Sigmoid colon (tissue), 7 donors: ENCODE results near the gene DNAI1. TPM values are rescaled to one million over a fixed set of nuclear protein-coding genes. Genes with fewer than 3 reads are reported as not detected.

Experiments
- DNase-seq: peaks from one replicate; pipeline ENCODE4 v3.0.0-alpha.2; 2019
- H3K27ac ChIP-seq, 4 donors: fragments of 200-600 bp; sonication (generic); one replicate each; pipeline ENCODE4 v1.5.1; 2016 to 2019; ENCODE audit warnings: mild to moderate bottlenecking in 1 of 4
- H3K27me3 ChIP-seq, 3 donors: fragments of 200-600 bp; sonication (generic); one replicate each; pipeline ENCODE4 v1.5.1; 2019; ENCODE audit warnings: mild to moderate bottlenecking in 1 of 3
- H3K36me3 ChIP-seq, 4 donors: fragments of 200-600 bp; sonication (generic); one replicate each; pipeline ENCODE4 v1.5.1; 2016 to 2019
- H3K4me1 ChIP-seq, 4 donors: fragments of 200-600 bp; sonication (generic); one replicate each; pipeline ENCODE4 v1.5.1; 2017 to 2019
- H3K4me3 ChIP-seq, 4 donors: fragments of 200-600 bp; sonication (generic); one replicate each; pipeline ENCODE4 v1.5.1; 2017 to 2019; ENCODE audit warnings: mild to moderate bottlenecking in 2 of 4, moderate library complexity in 1 of 4
- H3K9me3 ChIP-seq, 4 donors: fragments of 200-600 bp in 3 of 4; sonication (generic) in 3 of 4; one replicate each; pipeline versions ENCODE4 v1.5.1 to v1.6.1; 2013 to 2019
- CTCF ChIP-seq, 4 experiments: fragments of 450-650 bp in 3 of 4; fragments of 200-600 bp in 1 of 4; IDR thresholded peaks; one replicate each; pipeline ENCODE4 v1.5.1; 2016 to 2019; ENCODE audit warnings: antibody characterized with exemption in 4 of 4, mild to moderate bottlenecking in 3 of 4, moderate library complexity in 2 of 4
- EP300 ChIP-seq, 4 donors: sonication (generic); formaldehyde crosslinking; IDR thresholded peaks; one replicate each; pipeline ENCODE4 v1.6.1; 2017; ENCODE audit warnings: antibody characterized with exemption in 4 of 4
- POLR2A ChIP-seq, 2 donors: fragments of 450-650 bp; IDR thresholded peaks; one replicate each; pipeline ENCODE4 v1.6.1; 2016; ENCODE audit warnings: antibody characterized with exemption in 2 of 2, mild to moderate bottlenecking in 2 of 2, moderate library complexity in 2 of 2
- POLR2AphosphoS5 ChIP-seq, 4 donors: sonication (generic); formaldehyde crosslinking; IDR thresholded peaks; one replicate each; pipeline ENCODE4 v1.6.1; 2017; ENCODE audit warnings: antibody characterized with exemption in 4 of 4
- WGBS, 2 donors: extraction: QIAGEN DNeasy Blood & Tissue Kit; methylation state at CpG; one replicate each; pipeline ENCODE4 v1.1.7; 2013; 5-methylcytosine and 5-hydroxymethylcytosine counted together
- intact Hi-C: fragments of 100-400 bp; cut with DNase I; formaldehyde crosslinking; loops from one replicate; pipeline ENCODE4 v1.15.1; 2023
- polyA plus RNA-seq, 3 donors: library from polyadenylated mRNA; stranded (reverse); fragments of 200-250 nt; gene quantifications; one replicate each; pipeline ENCODE4 v1.2.3, GENCODE V29; 2013
- total RNA-seq, 4 donors: library from RNA; depleted of rRNA; stranded (reverse); fragments of >200 nt; gene quantifications; one replicate each; pipeline ENCODE4 v1.1.0, GENCODE V29; 2016
- donor health status: healthy with polysubstance abuse.
- donor health status: Bipolar disorder and iron deficiency.
- donor health status: healthy.

The DNAI1 gene
- total and polyA plus RNA-seq, 7 donors, result under 0.01 to 0.01 TPM; not detected in 5

GRCh38 chr9:34490360-34490759 lies 31.8 kb downstream of the DNAI1 start:
- Histone ChIP-seq H3K4me3 (no peak overlapping the region), H3K27ac (no peak overlapping the region), H3K27me3 (peaks cover 0 to 6% (median 0%) of the 10 kb centered on the region in 3 donors), H3K36me3 (no peaks in the 10 kb centered on the region), H3K9me3 (no peaks in the 10 kb centered on the region), H3K4me1 (no peaks in the 10 kb centered on the region)
- TF ChIP-seq CTCF (IDR thresholded peaks at IDR 0.05) (no peak), POLR2AphosphoS5 (IDR thresholded peaks at IDR 0.05) (no peak), EP300 (IDR thresholded peaks at IDR 0.05) (no peak), POLR2A (IDR thresholded peaks at IDR 0.05) (no peak)
- no peak for DNase-seq
- intact Hi-C loops, result no loop called here
- 67 to 89% methylated on average over 1 of the region's 1 CpG for WGBS, 2 donors

GRCh38 chr9:34490760-34491159 lies 32.2 kb downstream of the DNAI1 start:
- no peak for DNase-seq
- TF ChIP-seq POLR2AphosphoS5 (IDR thresholded peaks at IDR 0.05) (no peak), EP300 (IDR thresholded peaks at IDR 0.05) (no peak), CTCF (IDR thresholded peaks at IDR 0.05) (no peak), POLR2A (IDR thresholded peaks at IDR 0.05) (no peak)
- peaks cover 0 to 6% (median 0%) of the 10 kb centered on the region in 3 donors for H3K27me3 ChIP-seq
- H3K9me3 ChIP-seq, result no peaks in the 10 kb centered on the region
- no peak overlapping the region for H3K27ac ChIP-seq
- H3K36me3 ChIP-seq, result no peaks in the 10 kb centered on the region
- no peak overlapping the region for H3K4me3 ChIP-seq
- intact Hi-C loops, result no loop called here
- H3K4me1 ChIP-seq, result no peaks in the 10 kb centered on the region
- WGBS, 2 donors, result 67 to 69% methylated on average over 3 of the region's 3 CpGs

- peaks cover 0 to 6% (median 0%) of the 10 kb centered on the region in 3 donors for H3K27me3 ChIP-seq
- H3K4me3 ChIP-seq, result no peak overlapping the region
- WGBS, 2 donors, result 47 to 55% methylated on average over 2 of the region's 2 CpGs
- no peaks in the 10 kb centered on the region for H3K36me3 ChIP-seq
- H3K9me3 ChIP-seq, result no peaks in the 10 kb centered on the region
- H3K4me1 ChIP-seq, result no peaks in the 10 kb centered on the region
- no peak for DNase-seq
- no peak overlapping the region for H3K27ac ChIP-seq
- TF ChIP-seq POLR2AphosphoS5 (IDR thresholded peaks at IDR 0.05) (no peak), CTCF (IDR thresholded peaks at IDR 0.05) (no peak), EP300 (IDR thresholded peaks at IDR 0.05) (no peak), POLR2A (IDR thresholded peaks at IDR 0.05) (no peak)
- intact Hi-C loops, result no loop called here
These were observed 33.0 kb downstream of the DNAI1 start for GRCh38 chr9:34491596-34491995.

- no peaks in the 10 kb centered on the region for H3K9me3 ChIP-seq
- intact Hi-C loops, result no loop called here
- H3K27ac ChIP-seq, result no peak overlapping the region
- peaks cover 0 to 6% (median 0%) of the 10 kb centered on the region in 3 donors for H3K27me3 ChIP-seq
- no peak for TF ChIP-seq POLR2A (IDR thresholded peaks at IDR 0.05)
- no peak for TF ChIP-seq CTCF (IDR thresholded peaks at IDR 0.05)
- no peak for TF ChIP-seq EP300 (IDR thresholded peaks at IDR 0.05)
- TF ChIP-seq POLR2AphosphoS5 (IDR thresholded peaks at IDR 0.05), result no peak
- DNase-seq, result no peak
- no peaks in the 10 kb centered on the region for H3K36me3 ChIP-seq
- no peak overlapping the region for H3K4me3 ChIP-seq
- WGBS, 2 donors, result 7 to 41% methylated on average over 2 of the region's 2 CpGs
- H3K4me1 ChIP-seq, result no peaks in the 10 kb centered on the region
These were observed 33.4 kb downstream of the DNAI1 start for GRCh38 chr9:34492051-34492450.

GRCh38 chr9:34493972-34494535 lies 35.4 kb downstream of the DNAI1 start:
- H3K36me3 ChIP-seq, result no peaks in the 10 kb centered on the region
- no peaks in the 10 kb centered on the region for H3K9me3 ChIP-seq
- peaks cover 0 to 6% (median 0%) of the 10 kb centered on the region in 3 donors for H3K27me3 ChIP-seq
- no peak overlapping the region for H3K4me3 ChIP-seq
- no peaks in the 10 kb centered on the region for H3K4me1 ChIP-seq
- TF ChIP-seq POLR2A (IDR thresholded peaks at IDR 0.05), result no peak
- no peak for TF ChIP-seq CTCF (IDR thresholded peaks at IDR 0.05)
- no peak for TF ChIP-seq POLR2AphosphoS5 (IDR thresholded peaks at IDR 0.05)
- no peak for TF ChIP-seq EP300 (IDR thresholded peaks at IDR 0.05)
- no peak overlapping the region for H3K27ac ChIP-seq
- 35 to 37% methylated on average over 8 of the region's 8 CpGs for WGBS, 2 donors
- no peak for DNase-seq
- intact Hi-C loops, result no loop called here
